HG03469 (cell line): ENCODE data around the gene PGR.

Experiments used
- ATAC-seq: cut with Tn5 transposase; IDR thresholded peaks from one replicate; pipeline ENCODE4 v1.9.1; 2021; ENCODE audit warnings: mild to moderate bottlenecking, moderate library complexity, moderate number of reproducible peaks; ENCODE audit not compliant: unreplicated experiment

The PGR gene

GRCh38 chr11:101129203-101129943 is at the start of gene PGR:
TSS of gene PGR (minus strand) at chr11:101129813. CDS start at chr11:101129070, 743 bp downstream.
- no peak for ATAC-seq

- ATAC-seq, result no peak
Measured at GRCh38 chr11:101176381-101176780, 46.8 kb upstream of the PGR start.

GRCh38 chr11:101169944-101170343 is 40.3 kb upstream of the PGR start:
- ATAC-seq, result no peak

GRCh38 chr11:101166038-101166437 is 36.4 kb upstream of the PGR start:
- no peak for ATAC-seq

GRCh38 chr11:101158119-101158518 is 28.5 kb upstream of the PGR start:
- ATAC-seq, result no peak

GRCh38 chr11:101138245-101138930 is 8.8 kb upstream of the PGR start:
- no peak for ATAC-seq

DNA sequence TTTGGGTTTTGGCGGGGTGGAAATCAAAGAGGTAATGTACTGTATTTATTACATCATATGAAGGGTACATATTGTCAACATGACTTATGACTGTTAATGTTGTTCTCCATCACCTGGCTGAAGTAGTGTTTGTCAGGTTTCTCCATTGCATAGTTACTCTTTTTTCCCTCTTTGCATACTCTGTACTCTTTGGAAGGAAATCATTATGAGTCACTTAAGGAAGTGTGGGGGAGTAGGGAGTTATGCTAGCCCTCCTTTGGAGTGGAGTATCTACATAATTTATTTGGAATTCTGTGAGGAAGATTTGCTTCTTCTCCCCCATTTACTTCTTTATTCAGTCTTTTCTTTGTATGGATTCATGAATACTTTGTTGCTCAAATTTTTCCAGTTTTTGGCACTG is 3.6 kb upstream of the PGR start:
- no peak for ATAC-seq

- ATAC-seq, result no peak
Measured at GRCh38 chr11:101128571-101129202, 926 bp downstream of the PGR start.

GRCh38 chr11:101127699-101128570 is 1.7 kb downstream of the PGR start:
- ATAC-seq, result no peak

- no peak for ATAC-seq
Measured at GRCh38 chr11:101127197-101127698, 2.4 kb downstream of the PGR start.

DNA sequence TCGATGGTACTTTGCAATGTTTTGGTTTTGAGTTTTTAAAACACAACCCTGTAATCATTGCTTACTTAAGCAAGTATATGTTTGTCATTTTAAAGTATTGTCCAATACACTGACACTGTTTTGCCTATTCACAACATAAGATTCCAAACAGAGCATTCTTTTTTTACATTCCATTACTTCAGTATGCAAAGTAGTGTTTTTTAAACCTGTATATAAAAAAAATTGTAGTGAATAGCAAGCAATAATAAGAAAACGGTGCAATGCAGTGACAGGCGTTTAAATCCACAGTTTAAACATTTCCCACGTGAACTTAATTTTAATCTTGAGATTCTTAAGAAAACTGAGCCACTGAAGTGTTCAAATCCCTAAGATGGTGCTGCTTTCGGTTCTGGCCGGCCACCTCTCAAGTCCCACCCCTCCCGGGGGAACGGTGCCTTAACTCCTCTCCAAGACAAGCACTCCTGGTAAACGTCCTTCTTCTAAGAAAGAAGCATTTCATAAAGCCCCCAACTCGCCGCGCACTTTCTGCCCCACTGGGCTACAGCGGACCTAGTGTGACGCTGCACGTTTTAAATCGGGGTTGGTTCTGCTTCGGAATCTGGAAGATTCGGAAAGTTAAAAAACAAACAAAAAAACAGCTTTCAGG is 2.9 kb downstream of the PGR start:
- no peak for ATAC-seq

DNA sequence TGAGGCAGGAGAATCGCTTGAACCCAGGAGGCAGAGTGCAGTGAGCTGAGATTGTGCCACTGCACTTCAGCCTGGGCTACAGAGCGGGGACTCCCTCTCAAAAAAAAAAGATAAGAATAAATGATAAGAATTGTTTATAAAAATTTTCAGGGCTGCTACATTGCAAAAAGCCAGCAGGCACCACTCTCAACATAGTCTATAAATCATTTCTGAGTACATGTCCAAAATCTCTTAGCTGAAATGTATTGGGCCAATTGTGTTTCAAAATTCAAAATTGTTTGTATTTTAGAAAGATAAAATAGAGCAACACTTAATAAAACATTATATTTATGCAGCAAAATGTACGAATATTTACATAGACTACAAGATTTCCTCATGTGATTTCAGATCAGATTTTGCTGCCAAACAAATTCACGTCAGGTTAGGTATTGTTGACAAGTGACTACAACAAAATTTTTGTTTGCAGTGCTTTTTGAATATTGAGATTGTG is 13.9 kb downstream of the PGR start:
- ATAC-seq, result no peak

DNA sequence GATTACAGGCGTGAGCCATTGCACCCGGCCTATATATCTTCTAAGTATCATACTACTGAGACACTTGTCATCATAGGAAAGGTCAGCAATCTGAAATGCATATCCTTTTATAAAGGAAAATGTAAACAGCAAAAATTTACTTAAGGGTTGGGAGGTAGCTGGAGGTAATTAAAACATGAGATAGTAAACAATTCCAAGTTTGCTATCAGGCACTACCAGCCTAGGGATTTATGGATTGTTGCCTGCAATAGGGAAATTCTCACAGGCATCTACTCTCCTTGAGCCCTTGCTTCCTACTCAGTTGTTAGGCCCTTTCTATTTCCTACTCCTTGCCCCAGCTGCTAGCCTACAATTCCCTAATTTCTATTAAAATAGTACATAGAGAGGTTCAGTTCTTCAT is 16.1 kb downstream of the PGR start:
- no peak for ATAC-seq

DNA sequence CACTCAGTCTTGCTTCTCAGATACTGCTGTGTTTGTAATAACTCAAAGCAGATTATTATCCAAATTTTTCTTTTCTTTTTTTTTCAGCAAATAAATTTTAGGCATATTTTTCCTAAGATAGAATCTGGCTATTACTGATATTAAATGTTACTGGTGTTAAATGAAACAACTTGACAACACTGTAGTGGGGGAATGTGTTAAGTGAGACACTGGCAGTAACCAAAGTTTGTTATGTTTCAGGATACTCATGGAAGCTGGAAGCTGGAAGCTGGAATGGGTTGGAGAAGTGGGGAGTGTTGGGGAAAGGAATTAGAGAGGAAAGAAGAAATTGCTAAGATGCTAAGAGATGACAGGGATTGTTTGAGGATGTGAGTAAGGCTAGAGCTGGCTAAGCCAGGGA is 24.9 kb downstream of the PGR start:
- ATAC-seq, result no peak

- no peak for ATAC-seq
Measured at GRCh38 chr11:101103433-101103832, 26.2 kb downstream of the PGR start.

DNA sequence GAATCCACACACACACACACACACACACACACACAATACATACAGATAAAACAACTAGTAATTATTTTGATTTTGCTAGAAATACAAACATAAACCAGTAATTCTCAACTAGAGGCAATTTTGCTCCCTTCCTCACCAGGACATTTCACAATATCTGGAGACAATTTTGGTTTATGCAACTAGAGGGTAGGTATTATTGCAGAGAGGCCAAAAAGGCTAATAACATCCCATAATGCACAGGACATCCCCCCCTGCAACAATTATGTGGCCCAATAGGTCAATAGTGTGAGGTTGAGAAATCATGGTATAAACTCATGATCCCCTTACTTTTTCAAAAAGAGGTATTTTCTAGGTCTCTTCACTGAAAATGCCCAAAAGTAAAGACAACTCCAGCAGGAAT is 29.0 kb downstream of the PGR start:
- ATAC-seq, result no peak

GRCh38 chr11:101096036-101096704 is 33.4 kb downstream of the PGR start:
- ATAC-seq, result no peak

DNA sequence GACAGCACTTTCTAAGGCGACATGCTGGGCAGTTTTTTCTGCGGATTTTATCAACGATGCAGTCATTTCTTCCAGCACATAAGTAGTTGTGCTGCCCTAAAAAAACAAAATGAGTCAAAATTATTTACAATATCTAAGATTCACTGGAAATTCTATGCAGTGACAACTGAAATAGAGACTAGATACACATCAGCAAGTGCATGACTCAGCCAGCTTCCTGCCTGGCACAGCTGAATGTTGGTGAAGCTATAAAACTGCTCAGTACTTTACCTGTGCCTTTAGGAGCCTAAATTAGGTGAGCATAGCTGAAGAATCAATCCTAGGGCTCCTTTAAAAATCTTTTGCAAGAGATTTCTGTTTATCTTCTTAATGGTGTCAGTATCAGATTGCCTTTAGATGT is 37.8 kb downstream of the PGR start:
- no peak for ATAC-seq

- ATAC-seq, result no peak
Measured at GRCh38 chr11:101090679-101091270, 38.8 kb downstream of the PGR start.
